GM21528 (cell line): Measurements from ENCODE around the gene COL4A2.

ENCODE experiments used
- ATAC-seq: cut with Tn5 transposase; IDR thresholded peaks from one replicate; pipeline ENCODE4 v1.9.1; 2021; ENCODE audit warnings: mild to moderate bottlenecking, moderate library complexity; ENCODE audit not compliant: unreplicated experiment, low FRiP score

The COL4A2 gene

DNA sequence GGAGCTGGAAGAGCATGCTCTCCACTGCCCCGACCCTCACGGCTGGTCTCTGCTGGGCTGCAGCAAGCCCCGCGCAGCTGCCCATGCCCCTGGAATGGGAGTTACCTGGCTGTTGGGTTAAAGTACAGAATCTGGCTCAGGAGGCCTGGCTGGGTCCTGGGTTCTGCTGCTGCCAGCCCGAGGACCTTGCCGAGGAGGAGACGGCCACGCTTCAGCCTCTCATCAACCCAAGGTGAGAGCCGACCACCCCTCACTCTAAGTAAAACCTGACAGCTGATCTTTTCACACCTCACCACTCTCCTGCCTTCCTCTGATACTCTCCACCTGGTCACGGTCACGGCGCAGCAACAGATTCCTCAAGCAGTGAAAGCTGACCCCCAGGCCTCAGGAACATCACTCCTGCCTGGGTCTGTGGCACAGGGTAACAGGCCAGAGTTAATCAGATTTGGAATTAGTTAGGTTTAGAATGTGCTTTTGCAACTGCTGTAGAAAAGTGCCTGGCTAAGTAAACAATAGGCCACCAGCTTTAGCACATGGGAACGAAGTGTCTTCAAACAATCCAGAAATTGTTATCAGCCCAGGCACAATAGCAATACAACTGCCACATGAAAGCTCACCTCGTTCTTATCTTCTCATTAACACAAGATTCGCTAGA lies 233.9 kb downstream of the COL4A2 start:
- no peak for ATAC-seq

DNA sequence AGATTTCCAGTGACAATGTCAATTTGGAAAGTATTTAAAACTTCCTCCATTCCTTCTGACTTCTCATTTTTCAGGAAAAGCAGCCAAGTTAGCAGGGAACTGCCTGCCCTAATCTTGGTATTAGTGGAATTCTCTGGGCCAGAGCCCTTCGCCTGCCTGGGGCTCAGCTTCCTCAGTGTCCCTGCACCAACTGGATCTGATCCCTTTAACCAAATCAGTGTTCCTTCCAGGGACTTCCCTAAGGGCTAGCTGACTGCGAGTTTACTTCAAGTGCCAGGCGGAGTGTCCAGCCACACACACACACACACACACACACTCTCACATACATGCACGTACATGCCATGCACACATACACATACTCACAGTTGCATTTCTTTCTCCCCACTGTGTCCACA lies 234.4 kb downstream of the COL4A2 start:
- ATAC-seq = no peak

DNA sequence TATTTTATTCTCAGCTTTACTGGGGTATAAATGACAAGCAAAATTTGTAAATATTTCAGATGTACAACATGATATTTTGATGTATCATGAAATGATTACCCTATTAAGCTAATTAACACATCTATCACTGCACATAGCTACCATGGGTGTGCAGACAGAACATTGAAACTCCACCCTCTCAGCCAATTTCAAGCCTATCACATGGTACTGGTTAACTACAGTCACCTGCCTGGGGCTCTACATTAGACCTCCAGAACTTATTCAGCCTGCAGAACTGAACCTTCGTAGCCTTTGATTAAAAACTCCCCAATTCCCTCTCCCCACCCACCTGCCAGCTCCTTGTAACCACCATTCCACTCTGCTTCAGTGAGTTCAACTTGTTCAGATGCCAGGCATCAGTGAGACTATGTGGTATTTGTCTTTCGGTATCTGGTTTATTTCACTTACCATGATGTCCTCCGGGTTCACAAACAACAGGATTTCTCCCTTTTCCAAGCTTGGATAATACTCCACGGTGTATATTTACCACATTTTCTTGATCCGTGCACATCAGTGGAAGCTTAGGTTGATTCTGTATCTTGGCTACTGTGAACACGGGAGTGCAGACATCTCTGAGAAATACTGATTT lies 235.2 kb downstream of the COL4A2 start:
- ATAC-seq = no peak

DNA sequence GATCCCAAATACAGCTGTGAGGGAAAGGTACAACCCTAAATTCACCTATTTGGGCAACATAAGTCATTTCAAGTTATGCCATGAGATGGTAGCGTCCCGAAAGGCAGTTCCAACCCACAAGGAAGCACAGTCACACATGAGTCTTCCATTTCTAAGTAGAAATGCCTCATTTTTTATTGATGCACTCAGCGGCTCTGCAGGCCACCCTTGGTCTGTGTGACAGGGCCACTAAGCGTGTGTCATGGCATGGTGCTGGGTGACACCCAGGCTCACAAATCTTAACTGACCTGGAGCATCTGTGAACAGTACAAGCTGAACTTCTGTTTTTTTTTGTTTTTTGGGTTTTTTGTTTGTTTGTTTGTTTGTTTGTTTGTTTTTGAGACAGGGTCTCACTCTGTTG lies 239.3 kb downstream of the COL4A2 start:
- ATAC-seq = no peak

DNA sequence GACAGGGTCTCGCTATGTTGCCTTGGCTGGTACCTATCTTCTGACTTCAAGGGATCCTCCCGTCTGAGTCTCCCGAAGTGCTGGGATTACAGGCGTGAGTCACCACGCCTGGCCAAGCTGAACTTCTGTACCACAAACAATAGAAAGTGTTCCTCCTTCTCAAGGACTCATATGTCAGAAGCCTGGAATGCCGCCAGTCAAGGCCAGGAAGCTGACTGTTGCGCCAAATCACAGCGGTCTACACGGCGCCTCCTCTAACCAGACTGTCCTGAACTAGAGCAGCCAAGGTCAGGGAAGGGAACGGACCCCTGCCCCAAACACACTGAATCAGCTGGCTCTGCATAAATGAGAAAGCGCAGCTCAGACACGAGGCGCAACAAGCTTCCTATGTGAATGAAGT lies 239.8 kb downstream of the COL4A2 start:
- ATAC-seq = no peak

DNA sequence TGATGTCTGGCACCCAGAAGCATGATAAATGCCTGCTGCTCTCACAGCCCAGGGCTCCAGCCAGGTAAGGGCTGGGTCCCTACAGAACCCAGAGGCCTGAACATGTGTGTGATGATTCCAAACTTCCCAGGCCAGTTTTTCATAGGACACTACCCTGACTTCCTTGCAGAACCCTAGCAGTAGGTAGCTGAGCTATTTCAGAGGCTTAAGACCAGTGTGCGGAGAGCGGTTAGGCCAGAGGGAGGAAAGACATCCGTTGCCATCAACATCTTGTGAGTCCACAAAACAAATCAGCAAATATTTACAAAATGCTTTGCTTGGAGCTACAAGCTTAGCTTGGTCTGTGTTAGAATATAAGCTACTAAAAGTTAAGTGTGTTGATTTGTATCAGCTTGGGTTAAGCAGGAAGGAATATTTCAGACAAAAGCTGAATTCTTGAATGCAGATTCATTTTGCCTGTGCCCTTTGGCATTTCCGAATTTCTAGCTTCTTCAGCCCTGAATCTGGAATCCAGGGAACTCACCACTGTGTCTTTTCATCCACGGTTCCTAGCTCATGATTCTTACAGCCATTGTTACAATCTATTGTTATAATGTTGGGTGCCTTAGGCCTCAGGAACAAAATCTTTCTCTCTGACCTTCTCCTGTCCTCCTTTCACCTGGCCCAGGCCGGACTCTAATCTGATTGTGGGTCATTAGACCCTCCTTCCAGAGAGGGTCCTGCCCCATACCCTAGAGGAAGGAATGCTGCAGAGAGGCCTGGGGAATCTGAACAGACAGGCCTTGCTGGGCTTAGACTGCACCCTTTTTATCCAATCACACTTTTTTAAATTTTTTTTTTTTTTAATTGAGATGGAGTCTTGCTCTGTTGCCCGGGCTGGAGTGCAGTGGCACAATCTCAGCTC lies 242.1 kb downstream of the COL4A2 start:
- no peak for ATAC-seq

DNA sequence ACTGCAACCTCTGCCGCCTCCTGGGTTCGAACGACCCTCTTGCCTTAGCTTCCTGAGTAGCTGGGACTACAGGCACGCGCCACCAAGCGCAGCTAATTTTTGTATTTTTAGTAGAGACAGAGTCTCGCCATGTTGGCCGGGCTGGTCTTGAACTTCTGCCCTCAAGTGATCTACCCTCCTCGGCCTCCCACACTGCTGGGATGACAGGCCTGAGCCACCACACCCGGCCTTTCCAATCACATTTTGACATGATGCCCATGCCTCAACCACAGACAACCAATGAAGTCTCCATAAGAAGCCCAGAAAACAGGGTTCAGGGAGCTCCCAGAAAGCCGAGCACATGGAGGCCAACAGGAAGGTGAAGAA lies 242.7 kb downstream of the COL4A2 start:
- no peak for ATAC-seq

DNA sequence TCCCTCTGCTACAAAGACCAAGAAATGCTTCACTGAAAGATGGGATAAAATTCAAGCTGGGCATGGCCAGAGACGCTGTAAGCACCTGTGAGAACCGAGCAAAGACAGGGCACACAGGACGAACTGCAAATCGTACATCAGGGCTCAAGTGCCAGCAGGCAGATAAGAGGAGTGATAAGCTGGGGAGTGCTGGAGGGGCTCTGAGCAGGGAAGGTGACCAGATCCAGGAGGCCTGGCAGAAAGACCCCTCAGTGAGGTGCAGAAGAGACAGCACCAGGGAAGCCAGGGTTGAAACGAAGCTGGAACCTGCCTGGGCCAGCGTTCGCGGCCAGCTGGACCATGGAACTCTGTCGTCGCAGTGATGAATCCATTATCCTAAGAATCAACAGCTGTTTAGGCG lies 244.2 kb downstream of the COL4A2 start:
- ATAC-seq = no peak

DNA sequence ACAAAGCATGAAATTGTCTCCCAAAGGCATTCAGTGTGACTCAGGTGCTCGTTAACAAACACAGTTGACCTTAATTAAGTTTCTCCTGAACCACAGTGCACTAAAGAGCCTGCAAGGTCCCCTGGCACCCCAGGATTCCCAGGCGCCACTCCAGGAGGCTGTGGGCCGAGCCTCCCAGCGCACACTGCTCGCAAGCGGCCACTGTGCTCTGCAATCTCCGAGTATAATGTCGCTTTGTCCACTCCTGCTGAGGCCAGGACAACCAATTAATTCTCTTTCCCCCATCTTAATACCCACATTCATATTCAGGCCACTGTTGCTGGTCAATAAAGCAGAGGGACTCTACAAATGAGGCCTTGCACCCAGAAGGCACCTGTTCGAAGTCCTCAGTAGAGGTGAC lies 245.7 kb downstream of the COL4A2 start:
- ATAC-seq = no peak

DNA sequence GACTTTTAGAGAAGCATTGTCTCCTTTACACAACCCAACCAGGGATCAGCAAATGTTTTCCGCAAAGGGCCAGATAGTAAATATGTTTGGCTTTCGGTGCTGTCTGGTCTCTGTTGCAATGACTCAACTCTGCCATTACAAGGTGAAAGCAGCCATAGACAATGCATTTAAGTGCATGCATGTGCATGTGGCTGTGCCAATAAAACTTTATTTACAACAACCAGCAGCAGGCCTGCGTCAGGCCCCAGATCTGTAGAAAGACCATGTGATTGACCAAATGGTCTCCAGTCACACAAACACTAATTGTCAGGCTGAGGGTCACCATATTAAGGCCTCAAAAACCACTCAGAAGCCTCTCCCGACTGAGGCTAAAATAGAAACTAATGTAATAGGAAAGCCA lies 246.3 kb downstream of the COL4A2 start:
- ATAC-seq = no peak

DNA sequence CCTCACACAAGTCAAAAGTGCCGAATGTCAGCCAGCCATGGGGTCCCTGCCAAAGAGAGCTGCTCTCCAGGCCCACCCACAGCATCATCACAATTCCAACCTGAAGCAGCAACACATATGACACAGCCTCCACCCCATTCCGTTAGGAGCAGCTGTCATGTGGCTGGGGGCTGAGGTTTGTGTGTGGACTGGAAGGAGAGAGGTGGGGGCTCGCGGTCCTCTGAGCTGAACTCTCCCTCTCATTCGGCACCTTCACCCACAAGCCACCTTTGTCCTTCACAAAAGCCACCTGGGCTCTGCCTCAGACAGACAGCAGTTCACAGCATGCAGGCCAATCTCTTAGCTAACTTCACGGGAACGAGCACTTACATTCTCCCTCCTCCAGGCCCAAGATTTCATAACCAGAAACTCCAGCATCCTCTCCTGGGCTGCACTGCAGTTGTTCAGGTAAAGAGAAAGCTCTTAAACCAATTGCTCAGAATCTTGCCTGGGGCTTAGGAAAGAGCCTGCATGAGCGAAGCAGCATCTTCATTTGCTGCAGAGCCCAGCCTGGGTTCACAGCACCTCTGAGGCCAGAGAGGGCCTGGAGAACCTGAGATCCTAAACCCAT lies 247.2 kb downstream of the COL4A2 start:
- no peak for ATAC-seq

DNA sequence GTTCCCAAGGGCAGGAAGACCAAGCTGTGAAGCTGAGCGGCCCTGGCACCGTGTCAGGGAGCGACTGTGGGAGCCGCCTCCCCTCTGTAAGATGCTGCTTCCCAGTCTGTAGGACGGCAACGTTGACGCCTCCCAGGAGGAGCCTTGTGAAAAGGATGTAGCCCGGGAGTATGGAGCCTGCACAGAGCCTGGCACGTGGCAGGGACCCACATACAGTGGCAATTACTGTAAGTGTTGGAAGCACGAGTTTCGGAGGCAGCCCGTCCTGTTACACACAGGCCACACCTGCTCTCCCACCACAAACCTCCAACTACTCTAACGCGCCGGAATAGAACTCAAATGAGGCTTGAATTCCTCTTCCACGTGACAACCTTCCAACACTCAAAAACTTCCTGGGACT lies 247.9 kb downstream of the COL4A2 start:
- no peak for ATAC-seq

DNA sequence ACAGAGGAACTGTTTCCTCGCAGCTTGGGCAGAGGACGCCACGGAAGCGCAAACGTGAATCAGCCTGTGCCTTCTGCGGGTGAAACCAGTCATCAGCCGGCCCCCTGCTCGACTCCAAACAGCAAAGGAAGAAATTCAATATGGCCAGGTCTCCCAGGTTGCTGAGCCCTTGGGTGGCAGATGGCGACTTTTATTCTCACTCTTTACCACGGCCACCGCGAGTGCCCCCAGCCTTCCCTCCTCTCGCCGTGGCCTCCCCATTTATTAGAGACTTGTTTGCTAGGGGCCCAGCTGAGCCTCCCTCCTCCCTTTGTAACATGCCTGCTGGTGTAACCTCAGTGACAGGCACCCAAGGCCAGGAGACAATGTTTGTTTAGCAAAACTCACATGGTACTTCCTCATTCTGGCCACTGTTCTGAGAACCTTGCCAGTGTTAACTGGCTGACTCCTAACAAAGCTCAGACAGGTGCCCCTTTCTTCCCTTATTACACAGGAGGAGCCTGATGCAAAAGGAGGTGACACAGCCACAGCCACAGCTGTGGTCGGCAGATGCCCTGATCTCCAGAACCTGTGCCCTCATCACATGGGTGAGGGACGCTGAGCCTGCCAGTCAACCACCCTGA lies 248.6 kb downstream of the COL4A2 start:
- ATAC-seq = no peak

DNA sequence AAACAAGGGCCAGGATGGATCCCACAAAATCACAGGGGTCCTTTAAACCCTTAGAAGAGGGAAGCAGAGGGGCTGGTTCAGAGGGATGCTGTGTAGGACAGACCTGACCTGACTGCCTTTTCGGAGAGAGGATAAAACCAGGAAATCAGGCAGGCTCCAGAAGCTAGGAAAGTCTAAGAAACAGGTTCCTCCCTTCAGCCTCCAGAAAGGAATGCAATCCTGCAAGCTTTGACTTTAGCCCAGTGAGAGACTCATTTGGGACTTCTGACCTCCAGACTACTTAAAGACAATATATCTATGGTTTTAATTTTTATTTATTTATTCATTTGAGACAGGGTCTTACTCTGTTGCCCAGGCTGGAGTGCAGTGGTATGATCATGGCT lies 249.1 kb downstream of the COL4A2 start:
- ATAC-seq = no peak

DNA sequence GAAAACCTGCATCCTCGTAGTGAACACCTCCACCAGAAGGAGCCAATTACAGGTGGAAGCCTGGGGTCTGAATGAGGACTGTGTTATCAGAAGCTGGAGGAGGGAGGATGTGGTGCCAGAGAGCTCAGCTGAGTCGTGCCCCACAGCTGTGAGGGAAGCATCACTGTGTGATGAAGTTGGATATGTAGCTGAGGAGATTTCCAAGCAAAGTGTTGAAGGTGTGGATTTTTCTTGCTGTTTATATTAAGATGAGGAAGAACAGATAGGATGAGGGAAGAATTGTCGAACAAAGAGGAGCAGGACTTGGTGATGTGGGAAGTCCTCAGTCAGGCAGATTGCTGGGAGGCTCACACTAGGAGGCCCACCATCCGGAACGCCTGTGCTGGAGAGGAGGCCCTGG lies 250.0 kb downstream of the COL4A2 start:
- no peak for ATAC-seq

DNA sequence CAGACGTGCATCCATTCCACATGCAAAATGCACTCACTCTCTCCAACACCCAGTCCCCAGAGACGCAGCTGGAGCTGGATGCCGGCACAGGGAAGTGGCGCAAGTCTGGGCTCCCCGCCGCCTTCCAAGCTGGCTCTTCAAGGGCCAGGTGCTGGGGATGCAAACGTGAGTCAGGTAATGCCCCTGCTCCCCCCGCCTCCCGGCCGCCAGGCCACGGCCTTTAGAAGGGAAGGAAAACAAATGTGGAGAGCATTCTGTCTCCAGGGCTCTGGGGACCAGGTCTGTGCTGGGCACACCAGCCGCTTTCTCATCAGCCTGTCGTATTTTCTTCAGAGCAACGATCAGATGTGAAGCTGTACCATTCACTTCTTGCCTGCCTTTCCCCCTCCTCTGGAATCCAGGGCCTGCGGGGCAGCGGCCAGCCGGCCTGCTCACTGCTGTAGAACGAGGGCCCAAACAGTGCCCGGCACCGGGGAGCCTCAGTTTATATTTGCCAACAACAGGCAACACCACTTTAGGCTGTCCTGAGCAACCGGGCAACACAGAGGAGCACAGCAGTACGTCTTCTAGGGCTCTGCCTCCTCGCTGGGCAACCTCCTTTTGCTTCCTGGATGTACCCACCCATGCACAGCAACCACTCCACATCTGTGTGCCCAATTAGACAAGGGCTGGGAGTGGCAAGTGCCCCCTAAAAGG lies 250.7 kb downstream of the COL4A2 start:
- ATAC-seq = no peak

DNA sequence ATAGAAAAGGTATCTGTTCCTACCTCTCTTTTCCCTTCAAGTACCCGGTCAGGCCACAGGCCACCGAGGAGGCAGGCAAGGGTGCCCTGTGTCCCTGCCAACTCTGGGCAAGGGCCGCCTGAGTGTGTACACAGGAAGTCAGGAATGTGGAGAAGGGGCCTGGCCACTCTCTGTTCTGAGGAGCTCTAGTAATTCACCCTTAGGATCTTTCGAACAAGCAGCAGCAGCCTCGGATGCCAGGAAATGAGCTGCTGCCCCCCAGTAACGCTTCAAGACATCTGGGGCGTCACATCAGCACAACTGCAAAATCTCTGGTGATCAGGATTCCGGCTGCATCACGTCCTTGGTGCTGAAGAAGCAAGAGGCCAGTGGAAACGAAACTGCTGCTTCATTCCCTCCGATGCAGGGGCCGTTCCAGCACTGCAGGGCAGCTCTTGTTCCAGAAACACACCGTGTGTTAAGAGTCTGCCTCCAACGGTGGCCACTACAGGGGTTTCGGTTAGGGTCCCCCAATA lies 252.4 kb downstream of the COL4A2 start:
- no peak for ATAC-seq

DNA sequence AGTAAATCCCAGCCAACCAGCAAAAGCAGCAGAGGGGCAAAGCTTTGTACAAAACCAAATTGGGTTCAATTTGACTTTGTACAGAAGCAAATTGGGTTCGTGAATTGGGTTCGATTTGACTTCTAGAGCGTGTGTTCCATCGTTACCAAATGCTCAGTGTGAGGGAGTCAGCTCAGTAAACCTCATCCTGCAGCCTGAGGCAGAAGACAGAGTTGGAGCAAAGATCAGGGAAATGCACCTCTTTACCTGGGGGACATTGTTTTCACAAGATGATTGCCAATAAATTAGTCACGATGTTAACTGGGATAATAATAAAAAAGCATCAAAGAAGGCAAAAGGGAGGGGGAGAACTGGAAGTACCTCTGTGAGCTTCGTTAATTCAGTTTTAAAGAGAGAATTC lies 252.9 kb downstream of the COL4A2 start:
- ATAC-seq = no peak

DNA sequence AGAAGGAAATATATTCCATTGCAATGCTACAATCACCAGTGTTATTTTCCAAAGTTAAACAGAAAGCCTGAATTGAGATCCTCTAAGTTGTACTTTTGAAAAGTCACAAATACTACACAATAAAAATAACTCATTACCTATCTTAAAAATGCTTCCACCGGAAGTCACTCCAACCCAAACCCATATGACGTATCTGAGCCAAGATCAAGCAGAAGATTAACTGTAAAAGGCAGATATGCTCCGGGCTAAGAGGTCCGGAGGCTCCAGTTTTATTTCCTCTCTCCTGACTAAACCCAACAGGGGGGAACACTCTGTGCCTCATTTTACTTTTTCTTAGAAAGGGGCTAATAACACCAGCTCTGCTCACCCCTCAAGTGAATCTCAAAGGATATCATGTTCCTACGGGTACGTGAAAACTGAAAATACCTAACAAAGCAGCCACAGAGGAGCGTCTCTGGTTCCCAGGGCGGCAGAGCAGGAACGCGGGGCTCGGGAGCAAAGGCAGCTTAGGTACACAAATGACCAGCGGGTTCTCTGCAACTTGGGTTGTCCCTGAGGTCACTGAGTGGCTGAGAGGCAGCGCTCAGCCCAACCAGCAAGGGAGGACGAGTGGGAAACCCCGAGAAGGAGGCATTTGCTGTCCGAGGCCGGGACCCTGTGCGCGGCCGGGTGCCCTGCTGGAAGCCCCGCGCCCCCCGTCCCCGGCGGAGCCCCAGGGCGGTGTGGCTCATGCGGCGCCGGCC lies 253.7 kb downstream of the COL4A2 start:
- ATAC-seq = peak; percentile 18
